K562 (cell line): ENCODE data around the gene PTPRU. TPM values are rescaled to one million over a fixed set of nuclear protein-coding genes. Genes with fewer than 3 reads are reported as not detected.

ENCODE experiments used
- CHCHD3 ChIP-seq: fragments of 250-450 bp; sonication (Bioruptor Pico); IDR thresholded peaks from 2 replicates; pipeline ENCODE4 v2.1.2; 2022; ENCODE audit warnings: mild to moderate bottlenecking
- CREB1 ChIP-seq, 2 experiments: sonication (generic) in 1 of 2; formaldehyde crosslinking in 1 of 2; IDR thresholded peaks; 2 replicates each; pipeline versions ENCODE4 v1.6.1 to v1.8.0; 2012 to 2022; ENCODE audit warnings: inconsistent platforms in 1 of 2, mild to moderate bottlenecking in 1 of 2, missing genetic modification reagents in 1 of 2, moderate library complexity in 1 of 2
- ESRRA ChIP-seq: fragments of 450-650 bp; IDR thresholded peaks from 2 replicates; pipeline ENCODE4 v1.6.1; 2014; ENCODE audit warnings: low read depth, mild to moderate bottlenecking, moderate library complexity, borderline replicate concordance
- HDAC1 ChIP-seq, 2 experiments: fragments of 450-650 bp; IDR thresholded peaks; 2 replicates each; pipeline ENCODE4 v1.6.1; 2016 to 2017; ENCODE audit warnings: inconsistent platforms in 1 of 2, mild to moderate bottlenecking in 1 of 2, moderate library complexity in 1 of 2
- KLF1 ChIP-seq: fragments of 450-650 bp; IDR thresholded peaks from 2 replicates; pipeline ENCODE4 v1.6.1; 2016; ENCODE audit warnings: missing genetic modification characterization, missing compliant biosample characterization
- LARP7 ChIP-seq: fragments of 450-650 bp; IDR thresholded peaks from 2 replicates; pipeline ENCODE4 v1.6.1; 2016
- MIER1 ChIP-seq: fragments of 450-650 bp; IDR thresholded peaks from 2 replicates; pipeline ENCODE4 v1.6.1; 2016; ENCODE audit warnings: antibody characterized with exemption, mild to moderate bottlenecking, low read depth
- NFRKB ChIP-seq: fragments of 450-650 bp; IDR thresholded peaks from 2 replicates; pipeline ENCODE4 v1.6.1; 2016; ENCODE audit warnings: low read depth
- RB1 ChIP-seq: fragments of 450-650 bp; IDR thresholded peaks from 2 replicates; pipeline ENCODE4 v1.6.1; 2017; ENCODE audit warnings: low read depth, mild to moderate bottlenecking
- RFX5 ChIP-seq: IDR thresholded peaks from 2 replicates; pipeline ENCODE4 v1.6.1; 2011; ENCODE audit warnings: low read depth, mild to moderate bottlenecking, improper control_type of control experiment, low read length
- TEAD1 ChIP-seq, 2 experiments: fragments of 450-650 bp in 1 of 2; sonication (generic) in 1 of 2; formaldehyde crosslinking; IDR thresholded peaks; 2 replicates each; pipeline versions ENCODE4 v1.4.0 to v1.8.0; 2020 to 2022; ENCODE audit warnings: mild to moderate bottlenecking in 2 of 2, missing genetic modification reagents in 1 of 2
- ZBTB7A ChIP-seq: IDR thresholded peaks from 2 replicates; pipeline ENCODE4 v1.6.1; 2011; ENCODE audit warnings: low read depth, mild to moderate bottlenecking, low read length, moderate library complexity, borderline replicate concordance; ENCODE audit not compliant: control insufficient read depth
- ZNF146 ChIP-seq: IDR thresholded peaks from one replicate; pipeline ENCODE4 v1.6.1; 2018; ENCODE audit warnings: missing compliant biosample characterization; ENCODE audit not compliant: unreplicated experiment
- ZNF766 ChIP-seq: fragments of 200-800 bp; sonication (Bioruptor generic); conservative IDR thresholded peaks from 2 replicates; pipeline ENCODE4 v1.6.1; 2016; ENCODE audit warnings: missing genetic modification characterization, missing compliant biosample characterization
- polyA plus RNA-seq, 8 experiments: library from polyadenylated mRNA; depleted of rRNA in 4 of 8; stranded (reverse) in 5 of 8; unstranded in 3 of 8; fragments of >200 nt; fragmentation: Nextera tagmentation in 2 of 8; fragmentation: Illumina TruSeq in 1 of 8; extraction: Ambion mirVana in 2 of 8; extraction: Trizol in 1 of 8; gene quantifications; 2 replicates each; pipeline versions ENCODE4 v1.2.1 to v1.2.3, GENCODE V29; 2011 to 2014; ENCODE audit warnings: inconsistent platforms in 1 of 8, missing spikeins in 1 of 8
- total RNA-seq, 7 experiments: library from RNA; depleted of rRNA in 6 of 7; stranded (reverse); fragments of >200 nt in 6 of 7; fragmentation: Illumina TruSeq in 2 of 7; extraction: Trizol in 2 of 7; gene quantifications; 2 replicates each; pipeline versions ENCODE4 v1.2.1 to v1.2.3, GENCODE V29; 2011 to 2021; ENCODE audit warnings: low replicate concordance in 1 of 7
- TF ChIP-seq, protein P1 (sequence below), 2 experiments: fragments of 150-350 bp in 1 of 2; IDR thresholded peaks; 2 replicates each; pipeline ENCODE4 v1.6.1; 2012 to 2016; ENCODE audit warnings: low read depth in 2 of 2, low read length in 2 of 2, mild to moderate bottlenecking in 1 of 2, moderate library complexity in 1 of 2
- TF ChIP-seq, protein P2 (sequence below): fragments of 250-450 bp; sonication (Bioruptor Pico); IDR thresholded peaks from 2 replicates; pipeline ENCODE4 v1.4.0; 2020; ENCODE audit warnings: mild to moderate bottlenecking, moderate library complexity, borderline replicate concordance

Gene PTPRU
- total and polyA plus RNA-seq, 9 of the 15 experiments (the other 6 are each of a cell fraction or from before 2014, with no cell fraction given) = 0.01 to 2.9 (median 1.0) TPM

GRCh38 chr1:29230553-29231378, 5.6 kb upstream of the PTPRU start, which contains the start of gene MECR (continued):
- TF ChIP-seq, protein P1, sequence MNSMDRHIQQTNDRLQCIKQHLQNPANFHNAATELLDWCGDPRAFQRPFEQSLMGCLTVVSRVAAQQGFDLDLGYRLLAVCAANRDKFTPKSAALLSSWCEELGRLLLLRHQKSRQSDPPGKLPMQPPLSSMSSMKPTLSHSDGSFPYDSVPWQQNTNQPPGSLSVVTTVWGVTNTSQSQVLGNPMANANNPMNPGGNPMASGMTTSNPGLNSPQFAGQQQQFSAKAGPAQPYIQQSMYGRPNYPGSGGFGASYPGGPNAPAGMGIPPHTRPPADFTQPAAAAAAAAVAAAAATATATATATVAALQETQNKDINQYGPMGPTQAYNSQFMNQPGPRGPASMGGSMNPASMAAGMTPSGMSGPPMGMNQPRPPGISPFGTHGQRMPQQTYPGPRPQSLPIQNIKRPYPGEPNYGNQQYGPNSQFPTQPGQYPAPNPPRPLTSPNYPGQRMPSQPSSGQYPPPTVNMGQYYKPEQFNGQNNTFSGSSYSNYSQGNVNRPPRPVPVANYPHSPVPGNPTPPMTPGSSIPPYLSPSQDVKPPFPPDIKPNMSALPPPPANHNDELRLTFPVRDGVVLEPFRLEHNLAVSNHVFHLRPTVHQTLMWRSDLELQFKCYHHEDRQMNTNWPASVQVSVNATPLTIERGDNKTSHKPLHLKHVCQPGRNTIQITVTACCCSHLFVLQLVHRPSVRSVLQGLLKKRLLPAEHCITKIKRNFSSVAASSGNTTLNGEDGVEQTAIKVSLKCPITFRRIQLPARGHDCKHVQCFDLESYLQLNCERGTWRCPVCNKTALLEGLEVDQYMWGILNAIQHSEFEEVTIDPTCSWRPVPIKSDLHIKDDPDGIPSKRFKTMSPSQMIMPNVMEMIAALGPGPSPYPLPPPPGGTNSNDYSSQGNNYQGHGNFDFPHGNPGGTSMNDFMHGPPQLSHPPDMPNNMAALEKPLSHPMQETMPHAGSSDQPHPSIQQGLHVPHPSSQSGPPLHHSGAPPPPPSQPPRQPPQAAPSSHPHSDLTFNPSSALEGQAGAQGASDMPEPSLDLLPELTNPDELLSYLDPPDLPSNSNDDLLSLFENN (IDR thresholded peaks at IDR 0.05; ENCODE audit: low read depth in 2 of 2, low read length in 2 of 2) = no peak
- TF ChIP-seq ZNF146 (CRISPR knock-in tag) (no peak), MIER1 (0 out of 2 replicates have a peak, but pooled peaks have one; percentile 21), RFX5 (no peak), CHCHD3 (no peak), CREB1 (IDR thresholded peaks at IDR 0.05) (peak; percentile 98), CREB1 (CRISPR knock-in tag; IDR thresholded peaks at IDR 0.05) (peak; percentile 98), RB1 (peak; percentile 68; the same call in 1 of the 2 replicates), ZNF766 (CRISPR knock-in tag) (no peak; the same call in 1 of the 2 replicates), NFRKB (peak; percentile 79; the same call in 1 of the 2 replicates), LARP7 (no peak), KLF1 (tag) (peak; percentile 94), ESRRA (peak; percentile 82), TEAD1 (CRISPR knock-in tag; IDR thresholded peaks at IDR 0.05) (peak; percentile 14 to 76; a peak in 1 of 4 replicates), ZBTB7A (peak; percentile 98), HDAC1 (IDR thresholded peaks at IDR 0.05) (peak; percentile 72 to 97; a peak in 3 of 4 replicates)
- TF ChIP-seq, protein P2, sequence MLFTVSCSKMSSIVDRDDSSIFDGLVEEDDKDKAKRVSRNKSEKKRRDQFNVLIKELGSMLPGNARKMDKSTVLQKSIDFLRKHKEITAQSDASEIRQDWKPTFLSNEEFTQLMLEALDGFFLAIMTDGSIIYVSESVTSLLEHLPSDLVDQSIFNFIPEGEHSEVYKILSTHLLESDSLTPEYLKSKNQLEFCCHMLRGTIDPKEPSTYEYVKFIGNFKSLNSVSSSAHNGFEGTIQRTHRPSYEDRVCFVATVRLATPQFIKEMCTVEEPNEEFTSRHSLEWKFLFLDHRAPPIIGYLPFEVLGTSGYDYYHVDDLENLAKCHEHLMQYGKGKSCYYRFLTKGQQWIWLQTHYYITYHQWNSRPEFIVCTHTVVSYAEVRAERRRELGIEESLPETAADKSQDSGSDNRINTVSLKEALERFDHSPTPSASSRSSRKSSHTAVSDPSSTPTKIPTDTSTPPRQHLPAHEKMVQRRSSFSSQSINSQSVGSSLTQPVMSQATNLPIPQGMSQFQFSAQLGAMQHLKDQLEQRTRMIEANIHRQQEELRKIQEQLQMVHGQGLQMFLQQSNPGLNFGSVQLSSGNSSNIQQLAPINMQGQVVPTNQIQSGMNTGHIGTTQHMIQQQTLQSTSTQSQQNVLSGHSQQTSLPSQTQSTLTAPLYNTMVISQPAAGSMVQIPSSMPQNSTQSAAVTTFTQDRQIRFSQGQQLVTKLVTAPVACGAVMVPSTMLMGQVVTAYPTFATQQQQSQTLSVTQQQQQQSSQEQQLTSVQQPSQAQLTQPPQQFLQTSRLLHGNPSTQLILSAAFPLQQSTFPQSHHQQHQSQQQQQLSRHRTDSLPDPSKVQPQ = no peak
